ENCODE results near the gene DNAJC28.
"Not testable (repeated sequence)": the region's sequence is repeated elsewhere in the genome, so short reads cannot be mapped to it uniquely, and the experiment has no call there.

Gene DNAJC28, protein sequence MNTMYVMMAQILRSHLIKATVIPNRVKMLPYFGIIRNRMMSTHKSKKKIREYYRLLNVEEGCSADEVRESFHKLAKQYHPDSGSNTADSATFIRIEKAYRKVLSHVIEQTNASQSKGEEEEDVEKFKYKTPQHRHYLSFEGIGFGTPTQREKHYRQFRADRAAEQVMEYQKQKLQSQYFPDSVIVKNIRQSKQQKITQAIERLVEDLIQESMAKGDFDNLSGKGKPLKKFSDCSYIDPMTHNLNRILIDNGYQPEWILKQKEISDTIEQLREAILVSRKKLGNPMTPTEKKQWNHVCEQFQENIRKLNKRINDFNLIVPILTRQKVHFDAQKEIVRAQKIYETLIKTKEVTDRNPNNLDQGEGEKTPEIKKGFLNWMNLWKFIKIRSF

DNA sequence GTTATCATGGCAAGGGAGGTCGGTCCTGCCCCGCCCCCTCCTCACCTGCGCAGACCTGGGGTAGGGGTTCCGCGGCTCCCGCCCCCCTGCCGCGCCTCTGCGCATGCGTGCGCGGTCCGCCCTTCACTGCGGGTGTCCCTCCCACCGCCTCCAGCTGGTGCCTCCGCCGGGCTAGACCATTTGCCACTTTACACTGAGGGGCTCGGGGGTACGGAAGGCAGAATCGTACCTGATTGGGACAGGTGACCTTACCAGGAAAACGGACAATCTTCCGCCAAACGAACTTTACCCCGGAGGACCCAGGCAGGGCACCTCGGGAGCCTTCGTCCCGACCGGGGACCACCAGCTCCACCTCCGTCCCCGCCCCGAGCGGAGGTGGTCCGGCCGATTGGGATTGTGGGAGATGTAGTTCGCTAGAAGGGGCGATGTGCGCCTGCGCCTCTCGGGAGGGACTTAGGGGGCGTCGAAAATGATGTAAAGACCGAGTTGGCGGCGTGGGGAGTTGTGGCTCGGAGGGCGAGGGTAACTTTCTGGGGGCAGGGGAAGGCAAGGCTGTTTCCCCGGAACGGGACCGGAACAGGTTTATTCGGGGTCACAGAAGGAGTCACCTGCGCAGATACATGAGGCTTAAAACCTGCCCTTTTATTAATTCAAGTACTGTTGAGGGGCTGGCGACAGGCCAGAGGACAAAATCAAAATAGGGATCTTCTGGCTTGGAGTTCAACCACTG, at the start of gene DNAJC28:
TSS of gene DNAJC28 (minus strand) at position 344 of the 730 bp plus-strand sequence. CDS start 2,323 bp downstream, outside the sequence.
- peak; percentile 38 to 98 (median 93) for DNase-seq

DNA sequence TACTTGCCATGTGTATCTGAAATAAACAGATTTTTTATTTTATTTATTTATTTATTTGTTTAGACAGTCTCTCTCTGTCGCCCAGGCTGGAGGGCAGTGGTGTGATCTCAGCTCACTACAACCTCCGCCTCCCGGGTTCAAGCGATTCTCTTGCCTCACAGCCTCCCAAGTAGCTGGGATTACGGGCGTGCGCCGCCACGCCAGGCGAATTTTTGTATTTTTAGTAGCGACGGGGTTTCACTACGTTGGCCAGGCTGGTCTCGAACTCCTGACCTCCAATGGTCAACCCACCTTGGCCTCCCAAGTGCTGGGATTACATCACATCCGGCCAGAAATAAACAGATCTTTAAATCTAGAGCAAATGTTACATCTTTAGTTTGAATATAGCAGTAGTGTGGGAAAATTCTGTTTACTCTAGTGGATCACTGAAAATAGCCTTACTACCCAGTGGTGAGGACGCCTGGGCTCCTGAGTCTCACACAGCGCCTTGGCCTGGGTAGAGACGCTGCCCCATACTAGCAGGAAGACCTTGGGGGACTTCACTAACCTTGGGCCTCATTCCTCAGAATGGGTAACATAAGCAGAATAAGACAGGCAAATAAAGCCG, 49.7 kb upstream of the DNAJC28 start:
- DNase-seq, result no peak

DNA sequence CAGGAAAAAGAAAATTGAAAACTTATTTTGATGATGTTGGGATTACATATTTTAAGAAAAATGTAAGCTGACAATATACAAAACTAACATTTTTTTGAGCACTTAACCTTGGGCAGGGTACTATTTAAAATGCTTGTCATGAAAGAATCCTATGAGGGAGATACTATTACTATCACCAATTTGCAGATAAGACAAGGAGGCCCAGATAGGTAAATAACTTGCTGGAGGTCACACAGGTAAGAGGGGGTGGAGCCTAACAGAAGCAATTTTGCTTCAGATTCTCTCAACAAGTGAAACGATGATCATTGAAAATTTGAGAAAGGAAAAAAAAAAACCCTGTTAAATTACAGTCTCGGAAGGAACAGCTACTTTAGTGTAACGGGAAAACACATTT, 49.2 kb upstream of the DNAJC28 start:
- no peak for DNase-seq

DNA sequence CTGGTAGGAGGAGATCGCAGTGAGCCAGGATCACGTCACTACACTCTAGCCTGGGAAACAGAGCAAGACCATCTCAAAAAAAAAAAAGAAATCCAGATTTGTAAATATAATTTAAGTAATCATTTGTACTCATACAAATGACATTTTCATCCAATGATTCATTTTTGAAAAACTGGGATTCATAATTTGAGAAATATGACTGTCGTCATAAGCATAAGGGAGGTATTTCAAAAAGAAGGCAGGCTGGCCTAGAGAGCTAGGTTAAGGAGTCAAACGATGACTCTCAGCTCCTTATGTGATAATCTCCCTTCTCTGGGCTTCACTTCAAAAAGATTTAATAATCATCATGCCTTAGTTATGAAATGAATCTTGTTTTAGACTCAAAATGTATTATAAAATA, 48.1 kb upstream of the DNAJC28 start:
- DNase-seq, result no peak

DNA sequence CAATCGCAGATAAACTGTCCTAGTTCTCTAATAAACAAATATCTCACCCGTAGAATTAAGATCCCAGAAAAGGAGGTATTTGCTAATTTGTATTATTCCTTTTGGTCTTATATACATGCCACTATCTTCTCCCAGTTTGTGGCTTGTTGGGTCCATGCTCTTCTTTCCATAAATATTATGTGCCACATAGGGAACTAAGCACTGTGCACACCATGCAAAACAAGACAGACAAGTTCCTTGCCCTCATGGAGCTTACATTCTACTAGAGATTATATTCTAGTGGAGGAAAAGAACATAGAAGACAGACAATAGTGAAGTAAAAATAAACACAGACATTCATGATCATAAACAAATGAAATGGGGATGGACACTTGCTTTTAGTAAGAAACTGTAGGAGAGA, 45.7 kb upstream of the DNAJC28 start:
- DNase-seq, result no peak

DNA sequence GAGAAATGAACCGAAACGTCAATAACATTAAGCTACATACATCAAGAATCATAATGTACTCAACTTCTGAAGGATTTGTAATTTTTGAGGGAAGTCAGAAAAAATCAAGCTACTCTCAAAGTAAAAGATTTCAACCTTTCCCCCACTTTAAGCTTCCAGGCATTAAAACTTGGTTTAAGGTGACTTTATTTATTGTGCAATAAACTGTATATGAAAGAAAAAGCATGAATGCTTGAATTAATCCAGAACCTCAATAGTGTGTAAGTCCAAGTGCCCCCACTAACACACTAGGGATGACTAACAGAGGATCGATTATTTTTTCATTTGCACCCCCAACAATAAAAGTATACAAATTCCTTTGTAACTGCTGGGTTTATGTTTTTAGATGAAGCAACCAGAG, 39.5 kb upstream of the DNAJC28 start:
- no peak for DNase-seq

DNA sequence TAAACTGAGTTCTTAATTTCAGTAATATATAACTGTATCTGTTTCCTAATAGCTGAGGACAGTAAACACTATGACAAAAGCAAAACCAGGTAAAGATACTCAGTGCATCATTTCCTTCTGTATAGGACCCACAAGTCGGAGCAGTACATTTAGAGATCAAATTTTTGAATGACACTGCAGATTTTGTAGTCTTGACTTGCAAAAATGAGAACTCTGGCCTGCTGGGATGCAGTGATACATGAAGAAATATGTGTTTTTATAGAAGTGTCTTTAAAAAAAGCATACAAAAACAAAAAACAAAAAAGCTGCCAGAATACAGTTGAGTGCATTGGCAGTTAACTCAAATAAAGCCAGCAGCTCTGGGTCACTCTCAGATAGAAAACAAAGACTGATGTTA, 31.4 kb upstream of the DNAJC28 start:
- no peak for DNase-seq

DNA sequence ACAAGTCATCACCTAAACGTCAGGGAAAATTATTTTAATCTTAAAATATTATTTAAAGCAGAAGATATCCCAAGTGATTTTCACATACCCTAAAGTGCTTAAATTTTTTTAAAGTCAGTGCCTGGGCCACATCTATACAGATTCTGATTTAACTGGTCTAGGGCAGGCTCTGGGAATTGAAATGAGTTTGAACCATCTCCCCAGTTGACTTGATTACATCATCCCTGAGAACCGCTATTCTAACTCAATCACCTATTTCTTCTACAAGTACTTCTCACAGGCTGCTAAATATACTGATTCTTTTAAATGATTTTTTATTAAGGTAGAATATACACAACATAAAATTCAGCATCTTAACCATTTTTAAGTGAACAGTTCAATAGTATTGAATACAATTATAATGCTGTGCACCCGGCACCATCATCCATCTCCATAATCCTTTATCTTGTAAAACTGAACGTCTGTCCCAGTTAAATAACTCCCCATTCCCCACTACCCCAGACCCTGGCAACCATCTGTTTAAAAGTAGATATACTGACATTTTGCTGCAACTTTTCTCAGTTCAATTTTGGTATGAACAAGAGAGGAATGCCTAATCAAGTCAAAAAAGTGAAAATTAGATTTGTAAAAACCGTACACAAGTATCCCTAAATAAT, 30.9 kb upstream of the DNAJC28 start:
- no peak for DNase-seq

DNA sequence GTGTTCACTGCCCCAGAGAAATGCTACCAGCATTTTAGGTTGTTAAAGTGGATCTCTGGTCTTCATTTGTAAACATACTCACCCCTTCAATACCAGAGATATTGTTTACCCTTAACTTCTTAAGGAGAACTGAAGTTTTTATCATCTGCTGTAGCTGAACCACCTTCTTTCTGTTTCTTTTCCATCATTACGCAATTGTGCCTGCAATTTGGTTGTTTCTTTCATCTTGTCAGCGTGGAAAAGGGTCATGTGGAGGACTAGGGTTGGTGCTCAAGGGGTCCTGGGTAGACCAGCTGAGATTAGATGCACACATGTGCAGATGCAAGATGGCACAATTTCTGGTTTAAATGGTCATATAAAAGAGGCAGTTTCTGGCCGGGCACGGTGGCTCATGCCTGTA, 27.4 kb upstream of the DNAJC28 start:
- no peak for DNase-seq

DNA sequence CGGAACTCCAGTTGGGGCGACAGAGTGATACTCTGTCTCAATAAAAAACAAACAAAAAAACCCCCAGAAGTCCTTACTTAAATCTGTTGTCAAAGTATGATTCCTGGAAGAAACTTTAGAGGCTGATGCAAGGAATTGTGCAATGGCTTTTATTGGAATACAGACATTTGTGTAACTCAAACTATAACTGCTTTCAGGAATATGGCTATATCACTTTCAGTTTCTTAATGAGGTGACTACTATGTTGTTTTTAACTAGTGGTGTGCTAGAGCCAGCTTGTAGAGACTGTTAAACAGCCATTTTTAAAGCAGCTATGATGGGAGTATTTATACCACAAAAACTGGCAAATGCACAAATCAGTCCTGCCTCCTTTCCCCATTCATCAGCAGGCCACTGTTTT, 22.7 kb upstream of the DNAJC28 start:
- DNase-seq, result no peak

DNA sequence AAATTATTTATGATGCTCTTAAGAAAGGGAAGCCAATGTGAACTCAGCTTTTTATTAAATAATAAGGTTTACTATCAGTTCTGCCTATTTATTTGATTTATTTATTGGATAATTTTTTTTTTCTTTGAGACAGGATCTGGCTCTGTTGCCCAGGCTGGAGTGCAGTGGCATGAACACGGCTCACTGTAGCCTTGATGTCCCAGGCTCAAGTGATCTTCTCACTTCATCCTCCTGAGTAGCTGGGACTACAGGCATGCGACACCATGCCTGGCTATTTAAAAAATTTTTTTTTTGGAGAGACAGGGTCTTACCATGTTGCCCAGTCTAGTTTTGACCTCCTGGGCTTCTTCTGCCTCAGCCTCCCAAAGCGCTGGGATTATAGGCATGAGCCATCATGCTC, 21.0 kb upstream of the DNAJC28 start:
- no peak for DNase-seq

DNA sequence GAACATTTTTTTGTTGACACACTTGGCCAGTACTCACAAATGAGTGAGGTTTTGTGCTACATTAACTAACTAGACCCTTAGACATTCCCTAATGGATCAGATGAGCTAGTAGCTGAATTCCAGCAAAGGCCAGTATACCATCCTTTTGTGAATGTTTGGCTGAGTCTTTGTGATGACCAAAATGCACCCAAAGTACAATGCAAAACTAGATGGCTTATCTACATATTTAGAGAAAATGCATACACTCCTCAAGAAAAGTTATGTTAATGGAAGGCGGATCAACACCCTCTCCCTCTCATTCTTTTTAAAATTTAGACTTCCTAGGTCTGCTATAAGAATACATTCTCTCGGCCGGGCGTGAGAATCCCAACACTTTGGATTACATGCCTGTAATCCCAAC, 20.1 kb upstream of the DNAJC28 start:
- DNase-seq, result no peak

DNA sequence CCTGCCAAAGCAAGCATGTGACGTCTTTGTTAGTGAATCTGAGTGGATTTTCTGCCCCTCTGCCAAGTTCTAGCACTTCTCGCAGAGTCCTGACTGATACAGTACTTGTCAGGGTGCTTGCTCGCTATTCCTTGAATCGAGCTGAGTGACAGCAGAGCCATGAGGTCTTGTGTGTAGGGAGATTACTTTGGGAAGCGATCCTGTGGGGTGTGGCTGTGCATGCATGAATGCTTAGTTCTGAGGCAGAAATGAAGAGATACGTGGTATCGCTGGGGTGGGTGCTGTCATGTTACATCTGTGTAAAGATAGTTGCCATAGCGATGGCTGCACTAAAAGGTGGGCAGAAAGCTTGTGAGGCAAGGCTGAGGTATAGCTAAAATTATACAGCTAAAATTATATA, 19.3 kb upstream of the DNAJC28 start:
- peak in 40 of 56 donors; percentile 2 to 77 (median 31) for DNase-seq

DNA sequence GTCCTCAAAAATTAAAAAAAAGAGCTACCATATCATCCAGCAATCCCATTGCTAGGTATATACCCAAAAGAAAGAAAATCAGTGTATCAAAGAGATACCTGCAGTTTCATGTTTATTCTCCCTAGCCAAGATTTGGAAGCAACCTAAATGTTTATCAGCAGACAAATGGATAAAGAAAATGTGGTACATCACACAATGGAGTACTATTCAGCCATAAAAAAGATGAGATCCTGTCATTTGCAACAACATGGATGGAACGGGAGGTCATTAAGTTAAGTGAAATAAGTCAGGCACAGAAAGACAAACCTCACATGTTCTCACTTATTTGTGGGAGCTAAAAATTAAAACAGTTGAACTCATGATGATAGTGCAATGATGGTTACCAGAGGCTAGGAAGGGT, 15.5 kb upstream of the DNAJC28 start:
- not testable (repeated sequence) for DNase-seq

DNA sequence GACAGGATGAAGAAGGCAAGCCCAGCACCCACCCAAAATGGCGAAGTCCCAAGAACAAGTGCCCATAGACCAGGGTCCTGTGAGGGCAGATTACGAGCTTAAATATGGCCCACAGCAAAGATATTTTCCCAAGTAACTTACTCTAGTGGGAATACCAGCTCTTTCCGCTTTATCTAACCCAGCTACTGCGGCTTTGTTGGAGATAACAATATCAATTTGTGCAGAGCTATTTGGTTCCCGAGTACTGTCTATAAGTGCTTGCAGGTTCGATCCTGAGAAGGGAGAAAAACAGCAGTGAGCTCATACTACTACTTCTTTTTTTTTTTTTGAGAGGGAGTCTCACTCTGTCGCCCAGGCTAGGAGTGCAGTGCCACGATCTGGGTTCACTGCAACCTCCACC, 14.3 kb upstream of the DNAJC28 start:
- DNase-seq, result no peak

DNA sequence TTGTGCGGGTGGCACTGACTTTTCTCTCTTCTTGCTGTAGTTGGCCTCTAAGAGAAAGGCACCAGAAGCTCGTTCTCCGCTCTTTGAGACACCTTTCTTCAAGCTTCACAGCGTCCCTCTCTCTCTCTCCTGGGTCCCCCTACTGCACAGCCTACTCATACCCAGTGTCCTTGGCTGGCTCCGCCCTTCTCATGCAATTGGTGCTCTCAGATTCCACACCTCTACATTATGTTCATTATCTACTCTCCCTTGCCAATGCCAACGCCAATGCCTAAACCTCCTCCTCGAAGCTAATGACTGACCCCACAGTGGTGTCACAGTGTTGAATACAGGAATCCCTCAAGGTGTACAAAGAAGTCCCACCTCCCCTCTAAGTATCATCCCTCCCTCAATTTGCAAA, 4.8 kb upstream of the DNAJC28 start:
- no peak for DNase-seq

DNA sequence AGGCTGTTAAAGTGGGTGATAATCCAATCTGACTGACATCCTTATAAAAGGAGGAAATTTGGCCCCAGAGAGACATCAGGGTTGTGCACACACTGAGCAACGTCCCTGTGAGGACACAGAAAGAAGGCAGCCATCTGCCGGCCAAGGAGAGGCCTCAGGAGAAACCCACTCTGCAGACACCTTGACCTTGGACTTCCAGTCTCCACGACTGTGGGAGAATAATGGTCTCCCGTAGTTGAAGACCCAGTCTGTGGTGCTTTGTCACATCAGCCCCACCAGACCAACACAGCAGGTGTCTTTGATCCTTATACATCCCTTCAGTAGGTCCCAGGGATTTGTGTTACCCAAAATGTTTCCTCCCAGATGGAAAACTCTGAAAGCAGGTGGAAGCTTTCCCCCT, 4.2 kb upstream of the DNAJC28 start:
- no peak for DNase-seq

DNA sequence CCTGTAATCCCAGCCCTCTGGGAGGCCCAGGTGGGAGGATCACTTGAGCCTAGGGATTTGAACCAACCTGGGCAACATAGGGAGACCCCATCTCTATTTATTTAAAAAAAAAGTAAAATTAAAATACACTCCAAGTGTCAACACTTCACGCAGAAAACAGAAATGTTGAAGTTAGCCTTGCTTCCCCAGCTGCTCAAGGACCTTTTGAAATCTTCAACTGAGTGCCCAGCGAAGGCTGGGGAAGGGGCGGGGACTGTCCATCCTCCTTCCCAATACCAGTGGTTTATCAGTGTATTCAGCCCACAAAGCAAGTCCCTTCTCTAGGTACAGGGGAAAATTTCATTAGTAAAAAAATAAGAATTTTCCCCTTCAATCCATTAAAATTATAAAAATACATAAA, 2.2 kb upstream of the DNAJC28 start:
- no peak for DNase-seq

DNA sequence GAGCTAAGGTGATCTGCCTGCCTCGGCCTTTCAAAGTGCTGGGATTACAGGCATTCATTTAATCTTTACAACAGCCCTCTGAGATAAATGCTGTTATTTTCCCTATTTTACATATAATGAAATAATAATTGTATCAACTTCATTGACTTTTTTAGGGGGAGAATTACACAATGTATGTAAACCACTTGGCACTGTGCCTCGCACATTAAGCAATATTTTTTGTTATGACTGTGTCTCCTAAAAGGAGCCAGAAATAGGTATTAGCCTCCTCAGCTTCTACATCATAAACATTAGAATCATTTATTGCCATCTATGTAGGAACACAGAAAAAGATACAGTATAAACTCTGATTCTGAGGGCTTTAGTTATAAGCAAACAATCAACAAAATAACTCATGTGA, 1.1 kb upstream of the DNAJC28 start:
- no peak for DNase-seq

DNA sequence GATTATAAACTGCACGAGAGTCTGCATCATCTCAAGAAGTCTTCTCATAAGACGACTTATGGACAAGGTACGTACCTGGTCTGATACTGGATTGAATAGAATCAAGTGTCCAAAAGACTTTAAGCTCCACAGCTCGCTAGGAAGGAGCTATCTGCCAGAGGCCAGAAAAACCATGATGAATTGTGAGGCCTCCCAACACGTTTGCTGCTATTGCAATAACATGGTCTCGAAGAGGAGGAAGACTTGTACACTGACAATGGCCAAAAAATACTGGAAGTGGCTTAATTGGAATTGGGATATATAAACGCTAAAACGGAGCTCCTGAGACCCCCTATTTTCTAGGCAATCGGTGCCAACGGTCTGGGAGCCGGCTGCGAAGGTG, 534 bp downstream of the DNAJC28 start:
- DNase-seq, result peak in 1 of 56 donors; percentile 36

DNA sequence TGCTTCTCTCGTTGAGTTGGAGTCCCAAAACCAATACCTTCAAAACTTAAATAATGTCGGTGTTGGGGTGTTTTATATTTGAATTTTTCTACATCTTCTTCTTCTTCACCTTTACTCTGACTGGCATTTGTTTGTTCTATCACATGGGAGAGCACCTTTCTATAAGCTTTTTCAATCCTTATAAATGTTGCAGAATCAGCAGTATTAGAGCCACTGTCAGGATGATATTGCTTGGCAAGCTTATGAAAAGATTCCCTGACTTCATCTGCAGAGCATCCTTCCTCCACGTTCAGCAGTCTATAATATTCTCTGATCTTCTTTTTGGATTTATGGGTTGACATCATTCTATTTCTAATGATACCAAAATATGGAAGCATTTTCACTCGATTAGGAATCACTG, 2.6 kb downstream of the DNAJC28 start:
- DNase-seq, result no peak

DNA sequence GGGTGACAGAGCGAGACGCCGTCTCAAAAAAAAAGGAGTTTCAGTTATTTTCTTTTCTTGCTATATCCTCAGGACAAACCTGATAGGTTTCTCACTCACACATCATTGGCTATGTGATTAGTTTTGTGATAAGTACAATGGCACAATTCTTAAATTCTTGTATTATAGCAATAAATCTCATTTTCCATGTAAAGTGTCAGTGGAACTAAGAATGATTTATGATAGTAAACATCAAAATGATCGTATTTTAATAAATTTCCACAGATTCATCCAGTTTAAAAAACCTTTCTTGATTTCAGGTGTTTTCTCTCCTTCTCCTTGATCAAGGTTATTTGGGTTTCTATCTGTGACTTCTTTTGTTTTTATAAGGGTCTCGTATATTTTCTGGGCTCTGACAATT, 3.5 kb downstream of the DNAJC28 start:
- no peak for DNase-seq

All from nucleus accumbens (tissue), 56 donors.